HepG2 (cell line): ENCODE measurements around the gene VAC14. TPM values are rescaled to one million over a fixed set of nuclear protein-coding genes. Genes with fewer than 3 reads are reported as not detected.
A peak's percentile ranks its signal among the peaks of the same experiment; 100 is the strongest.

Experiments used
- ATF7 ChIP-seq, 2 experiments: fragments of 450-650 bp in 1 of 2; sonication (generic) in 1 of 2; formaldehyde crosslinking in 1 of 2; IDR thresholded peaks; 2 replicates each; pipeline versions ENCODE4 v1.4.0 to v1.6.1; 2016 to 2020; ENCODE audit warnings: antibody characterized with exemption in 1 of 2, mild to moderate bottlenecking in 1 of 2, missing genetic modification reagents in 1 of 2
- FOXK1 ChIP-seq: sonication (generic); formaldehyde crosslinking; IDR thresholded peaks from 2 replicates; pipeline ENCODE4 v1.4.0; 2020; ENCODE audit warnings: low read depth, missing genetic modification reagents, borderline replicate concordance
- GTF2F1 ChIP-seq: fragments of 150-350 bp; IDR thresholded peaks from 2 replicates; pipeline ENCODE4 v1.6.1; 2014; ENCODE audit warnings: low read length
- HCFC1 ChIP-seq: fragments of 150-350 bp; IDR thresholded peaks from 2 replicates; pipeline ENCODE4 v1.6.1; 2014; ENCODE audit warnings: low read depth, low read length
- HDAC1 ChIP-seq: sonication (generic); formaldehyde crosslinking; IDR thresholded peaks from 2 replicates; pipeline ENCODE4 v1.5.1; 2020; ENCODE audit warnings: mild to moderate bottlenecking, missing genetic modification reagents
- KAT8 ChIP-seq: IDR thresholded peaks from 2 replicates; pipeline ENCODE4 v1.6.1; 2016; ENCODE audit warnings: missing genetic modification reagents, missing compliant biosample characterization
- KMT2B ChIP-seq: IDR thresholded peaks from 2 replicates; pipeline ENCODE4 v1.6.1; 2016; ENCODE audit warnings: missing genetic modification reagents, missing compliant biosample characterization
- MAFK ChIP-seq, 2 experiments: IDR thresholded peaks in 1 of 2; conservative IDR thresholded peaks in 1 of 2; 2 replicates each; pipeline ENCODE4 v1.6.1; 2011; ENCODE audit warnings: improper control_type of control experiment in 2 of 2, low read length in 2 of 2
- MEIS2 ChIP-seq: sonication (generic); formaldehyde crosslinking; IDR thresholded peaks from 2 replicates; pipeline ENCODE4 v1.9.0; 2021; ENCODE audit warnings: mild to moderate bottlenecking, missing genetic modification reagents
- SMAD3 ChIP-seq: sonication (generic); formaldehyde crosslinking; IDR thresholded peaks from 2 replicates; pipeline ENCODE4 v1.4.0; 2020; ENCODE audit warnings: missing genetic modification reagents
- SP5 ChIP-seq: IDR thresholded peaks from 2 replicates; pipeline ENCODE4 v1.6.1; 2016; ENCODE audit warnings: low read depth, borderline replicate concordance
- TCF7 ChIP-seq: sonication (generic); IDR thresholded peaks from 2 replicates; pipeline ENCODE4 v1.6.1; 2016; ENCODE audit warnings: antibody characterized with exemption, low read depth
- ZBTB1 ChIP-seq: sonication (generic); formaldehyde crosslinking; IDR thresholded peaks from 2 replicates; pipeline ENCODE4 v1.4.0; 2020; ENCODE audit warnings: missing genetic modification reagents, borderline replicate concordance
- ZBTB8A ChIP-seq: sonication (generic); formaldehyde crosslinking; IDR thresholded peaks from 2 replicates; pipeline ENCODE4 v1.4.0; 2020; ENCODE audit warnings: mild to moderate bottlenecking, low read depth, missing genetic modification reagents, borderline replicate concordance
- ZEB1 ChIP-seq: IDR thresholded peaks from 2 replicates; pipeline ENCODE4 v1.6.1; 2012; ENCODE audit warnings: mild to moderate bottlenecking, low read depth, inconsistent platforms; ENCODE audit not compliant: insufficient replicate concordance
- ZFP1 ChIP-seq: IDR thresholded peaks from 2 replicates; pipeline ENCODE4 v1.6.1; 2016
- ZFP82 ChIP-seq: sonication (generic); formaldehyde crosslinking; IDR thresholded peaks from 2 replicates; pipeline ENCODE4 v1.5.1; 2020; ENCODE audit warnings: mild to moderate bottlenecking, missing genetic modification reagents, borderline replicate concordance
- ZMYM3 ChIP-seq: sonication (generic); formaldehyde crosslinking; IDR thresholded peaks from 2 replicates; pipeline ENCODE4 v1.5.1; 2020; ENCODE audit warnings: mild to moderate bottlenecking, missing genetic modification reagents
- ZNF260 ChIP-seq: sonication (generic); formaldehyde crosslinking; IDR thresholded peaks from 2 replicates; pipeline ENCODE4 v1.4.0; 2020; ENCODE audit warnings: missing genetic modification reagents, low read depth, mild to moderate bottlenecking, borderline replicate concordance
- ZNF510 ChIP-seq: sonication (generic); formaldehyde crosslinking; IDR thresholded peaks from 2 replicates; pipeline ENCODE4 v1.4.0; 2020; ENCODE audit warnings: low read depth, mild to moderate bottlenecking, missing genetic modification reagents
- ZNF589 ChIP-seq: sonication (generic); formaldehyde crosslinking; conservative IDR thresholded peaks from 2 replicates; pipeline ENCODE4 v1.8.0; 2022; ENCODE audit warnings: mild to moderate bottlenecking, moderate library complexity, missing genetic modification reagents
- ZNF839 ChIP-seq: sonication (generic); formaldehyde crosslinking; IDR thresholded peaks from 2 replicates; pipeline ENCODE4 v1.4.0; 2020; ENCODE audit warnings: missing genetic modification reagents, mild to moderate bottlenecking, borderline replicate concordance
- polyA plus RNA-seq, 8 experiments: library from polyadenylated mRNA; depleted of rRNA in 3 of 8; stranded (reverse) in 7 of 8; unstranded in 1 of 8; fragments of >200 nt; fragmentation: Illumina TruSeq in 4 of 8; extraction: Trizol in 4 of 8; gene quantifications; 2 replicates each; pipeline versions ENCODE4 v1.2.1 to v1.2.3, GENCODE V29; 2011 to 2016; ENCODE audit warnings: low read depth in 4 of 8, missing spikeins in 1 of 8, mixed read lengths in 1 of 8; ENCODE audit not compliant: insufficient read depth in 1 of 8
- total RNA-seq, 5 experiments: library from RNA; depleted of rRNA; stranded (reverse); fragments of >200 nt; fragmentation: Illumina TruSeq; extraction: Trizol; gene quantifications; 2 replicates each; pipeline ENCODE4 v1.2.3, GENCODE V29; 2016; ENCODE audit warnings: low read depth in 1 of 5
- TF ChIP-seq, protein P1 (sequence below): sonication (generic); formaldehyde crosslinking; conservative IDR thresholded peaks from 2 replicates; pipeline ENCODE4 v1.8.1; 2023; ENCODE audit warnings: missing genetic modification reagents
- TF ChIP-seq, protein P2 (sequence below): IDR thresholded peaks from 2 replicates; pipeline ENCODE4 v1.6.1; 2016; ENCODE audit warnings: mild to moderate bottlenecking
- TF ChIP-seq, protein P3 (sequence below): sonication (generic); formaldehyde crosslinking; IDR thresholded peaks from 2 replicates; pipeline ENCODE4 v1.4.0; 2020; ENCODE audit warnings: missing genetic modification reagents

The VAC14 gene
- total and polyA plus RNA-seq, 2 of the 13 experiments (the other 11 are each of a cell fraction or from before 2014, with no cell fraction given) = 23.5 to 24.6 TPM

DNA sequence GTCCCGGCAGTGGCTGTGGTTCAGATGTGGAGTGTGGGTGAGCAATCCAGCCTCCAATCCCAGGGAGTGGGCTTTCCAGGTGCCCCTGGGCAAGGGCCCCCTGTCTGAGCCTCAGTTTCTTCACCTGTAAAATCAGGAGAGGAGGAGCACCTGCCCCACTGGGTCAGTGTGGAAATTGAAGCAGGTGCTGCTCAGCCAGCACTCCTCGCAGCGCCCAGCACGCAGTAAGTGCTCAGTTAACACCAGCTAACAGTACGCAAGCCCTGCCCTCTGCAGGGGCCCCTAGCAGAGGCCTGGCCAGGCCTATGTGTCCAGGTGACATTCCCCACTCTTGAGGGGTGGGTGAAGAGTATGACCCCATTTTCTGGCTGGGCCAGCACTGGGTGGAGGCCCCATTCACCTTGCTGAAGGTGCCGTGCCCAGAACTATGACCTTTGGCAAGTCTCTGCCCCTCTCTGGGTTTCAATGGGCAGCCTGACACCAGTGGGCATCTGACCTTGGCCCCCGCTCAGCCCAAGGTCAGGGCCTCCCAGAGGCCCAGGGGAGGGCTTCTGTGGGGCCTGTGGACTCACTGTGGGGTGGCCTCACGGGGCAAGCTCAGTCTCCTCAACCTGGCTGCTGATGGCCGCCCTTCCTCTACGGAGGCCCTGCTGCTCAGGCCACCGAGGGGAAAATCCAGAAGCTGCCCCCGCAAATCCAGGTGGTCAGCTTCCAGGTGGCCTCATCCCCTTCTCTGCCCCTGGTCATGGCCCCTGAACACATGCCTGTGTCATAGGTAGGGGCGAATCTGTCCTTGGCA lies 117.6 kb downstream of the VAC14 start (continued):
- TF ChIP-seq ZEB1 = no peak
- peak; percentile 89 for TF ChIP-seq ZMYM3
- TF ChIP-seq, protein P1, sequence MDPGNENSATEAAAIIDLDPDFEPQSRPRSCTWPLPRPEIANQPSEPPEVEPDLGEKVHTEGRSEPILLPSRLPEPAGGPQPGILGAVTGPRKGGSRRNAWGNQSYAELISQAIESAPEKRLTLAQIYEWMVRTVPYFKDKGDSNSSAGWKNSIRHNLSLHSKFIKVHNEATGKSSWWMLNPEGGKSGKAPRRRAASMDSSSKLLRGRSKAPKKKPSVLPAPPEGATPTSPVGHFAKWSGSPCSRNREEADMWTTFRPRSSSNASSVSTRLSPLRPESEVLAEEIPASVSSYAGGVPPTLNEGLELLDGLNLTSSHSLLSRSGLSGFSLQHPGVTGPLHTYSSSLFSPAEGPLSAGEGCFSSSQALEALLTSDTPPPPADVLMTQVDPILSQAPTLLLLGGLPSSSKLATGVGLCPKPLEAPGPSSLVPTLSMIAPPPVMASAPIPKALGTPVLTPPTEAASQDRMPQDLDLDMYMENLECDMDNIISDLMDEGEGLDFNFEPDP = no peak
- TF ChIP-seq SMAD3 (CRISPR knock-in tag) = peak; percentile 15; the same call in 1 of the 2 replicates
- TF ChIP-seq KMT2B (CRISPR knock-in tag) = no peak
- TF ChIP-seq ZBTB8A (CRISPR knock-in tag) = no peak
- TF ChIP-seq, protein P2, sequence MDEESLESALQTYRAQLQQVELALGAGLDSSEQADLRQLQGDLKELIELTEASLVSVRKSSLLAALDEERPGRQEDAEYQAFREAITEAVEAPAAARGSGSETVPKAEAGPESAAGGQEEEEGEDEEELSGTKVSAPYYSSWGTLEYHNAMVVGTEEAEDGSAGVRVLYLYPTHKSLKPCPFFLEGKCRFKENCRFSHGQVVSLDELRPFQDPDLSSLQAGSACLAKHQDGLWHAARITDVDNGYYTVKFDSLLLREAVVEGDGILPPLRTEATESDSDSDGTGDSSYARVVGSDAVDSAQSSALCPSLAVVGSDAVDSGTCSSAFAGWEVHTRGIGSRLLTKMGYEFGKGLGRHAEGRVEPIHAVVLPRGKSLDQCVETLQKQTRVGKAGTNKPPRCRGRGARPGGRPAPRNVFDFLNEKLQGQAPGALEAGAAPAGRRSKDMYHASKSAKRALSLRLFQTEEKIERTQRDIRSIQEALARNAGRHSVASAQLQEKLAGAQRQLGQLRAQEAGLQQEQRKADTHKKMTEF (CRISPR knock-in tag) = peak; percentile 21; the same call in 1 of the 2 replicates
- TF ChIP-seq ZFP82 = peak; percentile 64; the same call in 1 of the 2 replicates
- TF ChIP-seq MAFK (conservative IDR thresholded peaks at IDR 0.05 in 1 of 2, IDR thresholded peaks at IDR 0.05 in 1 of 2; ENCODE audit: low read length in 2 of 2) = no peak
- no peak for TF ChIP-seq TCF7
- TF ChIP-seq ZNF589 (CRISPR knock-in tag) = no peak
- TF ChIP-seq ZNF260 (CRISPR knock-in tag) = no peak
- no peak for TF ChIP-seq GTF2F1
- no peak for TF ChIP-seq ZFP1 (CRISPR knock-in tag)
- TF ChIP-seq ATF7 (IDR thresholded peaks at IDR 0.05) = no peak
- TF ChIP-seq ATF7 (CRISPR knock-in tag; IDR thresholded peaks at IDR 0.05) = no peak
- no peak for TF ChIP-seq FOXK1
- TF ChIP-seq MEIS2 (CRISPR knock-in tag) = peak; percentile 73; the same call in 1 of the 2 replicates
- peak; percentile 38; the same call in 1 of the 2 replicates for TF ChIP-seq KAT8 (CRISPR knock-in tag)
- peak; percentile 83 for TF ChIP-seq HDAC1
- TF ChIP-seq, protein P3, sequence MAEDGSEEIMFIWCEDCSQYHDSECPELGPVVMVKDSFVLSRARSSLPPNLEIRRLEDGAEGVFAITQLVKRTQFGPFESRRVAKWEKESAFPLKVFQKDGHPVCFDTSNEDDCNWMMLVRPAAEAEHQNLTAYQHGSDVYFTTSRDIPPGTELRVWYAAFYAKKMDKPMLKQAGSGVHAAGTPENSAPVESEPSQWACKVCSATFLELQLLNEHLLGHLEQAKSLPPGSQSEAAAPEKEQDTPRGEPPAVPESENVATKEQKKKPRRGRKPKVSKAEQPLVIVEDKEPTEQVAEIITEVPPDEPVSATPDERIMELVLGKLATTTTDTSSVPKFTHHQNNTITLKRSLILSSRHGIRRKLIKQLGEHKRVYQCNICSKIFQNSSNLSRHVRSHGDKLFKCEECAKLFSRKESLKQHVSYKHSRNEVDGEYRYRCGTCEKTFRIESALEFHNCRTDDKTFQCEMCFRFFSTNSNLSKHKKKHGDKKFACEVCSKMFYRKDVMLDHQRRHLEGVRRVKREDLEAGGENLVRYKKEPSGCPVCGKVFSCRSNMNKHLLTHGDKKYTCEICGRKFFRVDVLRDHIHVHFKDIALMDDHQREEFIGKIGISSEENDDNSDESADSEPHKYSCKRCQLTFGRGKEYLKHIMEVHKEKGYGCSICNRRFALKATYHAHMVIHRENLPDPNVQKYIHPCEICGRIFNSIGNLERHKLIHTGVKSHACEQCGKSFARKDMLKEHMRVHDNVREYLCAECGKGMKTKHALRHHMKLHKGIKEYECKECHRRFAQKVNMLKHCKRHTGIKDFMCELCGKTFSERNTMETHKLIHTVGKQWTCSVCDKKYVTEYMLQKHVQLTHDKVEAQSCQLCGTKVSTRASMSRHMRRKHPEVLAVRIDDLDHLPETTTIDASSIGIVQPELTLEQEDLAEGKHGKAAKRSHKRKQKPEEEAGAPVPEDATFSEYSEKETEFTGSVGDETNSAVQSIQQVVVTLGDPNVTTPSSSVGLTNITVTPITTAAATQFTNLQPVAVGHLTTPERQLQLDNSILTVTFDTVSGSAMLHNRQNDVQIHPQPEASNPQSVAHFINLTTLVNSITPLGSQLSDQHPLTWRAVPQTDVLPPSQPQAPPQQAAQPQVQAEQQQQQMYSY (CRISPR knock-in tag) = peak; percentile 44; the same call in 1 of the 2 replicates
- peak; percentile 37 for TF ChIP-seq SP5 (CRISPR knock-in tag)
- no peak for TF ChIP-seq ZNF839 (CRISPR knock-in tag)
- no peak for TF ChIP-seq ZNF510 (CRISPR knock-in tag)
- no peak for TF ChIP-seq HCFC1
- TF ChIP-seq ZBTB1 (CRISPR knock-in tag) = no peak
